SW480 (cell line): ENCODE measurements around the gene TRAP1.

Source experiments
- DNase-seq: peaks from one replicate; pipeline ENCODE4 v3.0.0-alpha.2; 2016; ENCODE audit warnings: low spot score

The TRAP1 gene

GRCh38 chr16:3650631-3651265 lies 66.6 kb downstream of the TRAP1 start:
- no peak for DNase-seq

- DNase-seq: peak; percentile 85
Observed at GRCh38 chr16:3646348-3646920, 70.9 kb downstream of the TRAP1 start.

DNA sequence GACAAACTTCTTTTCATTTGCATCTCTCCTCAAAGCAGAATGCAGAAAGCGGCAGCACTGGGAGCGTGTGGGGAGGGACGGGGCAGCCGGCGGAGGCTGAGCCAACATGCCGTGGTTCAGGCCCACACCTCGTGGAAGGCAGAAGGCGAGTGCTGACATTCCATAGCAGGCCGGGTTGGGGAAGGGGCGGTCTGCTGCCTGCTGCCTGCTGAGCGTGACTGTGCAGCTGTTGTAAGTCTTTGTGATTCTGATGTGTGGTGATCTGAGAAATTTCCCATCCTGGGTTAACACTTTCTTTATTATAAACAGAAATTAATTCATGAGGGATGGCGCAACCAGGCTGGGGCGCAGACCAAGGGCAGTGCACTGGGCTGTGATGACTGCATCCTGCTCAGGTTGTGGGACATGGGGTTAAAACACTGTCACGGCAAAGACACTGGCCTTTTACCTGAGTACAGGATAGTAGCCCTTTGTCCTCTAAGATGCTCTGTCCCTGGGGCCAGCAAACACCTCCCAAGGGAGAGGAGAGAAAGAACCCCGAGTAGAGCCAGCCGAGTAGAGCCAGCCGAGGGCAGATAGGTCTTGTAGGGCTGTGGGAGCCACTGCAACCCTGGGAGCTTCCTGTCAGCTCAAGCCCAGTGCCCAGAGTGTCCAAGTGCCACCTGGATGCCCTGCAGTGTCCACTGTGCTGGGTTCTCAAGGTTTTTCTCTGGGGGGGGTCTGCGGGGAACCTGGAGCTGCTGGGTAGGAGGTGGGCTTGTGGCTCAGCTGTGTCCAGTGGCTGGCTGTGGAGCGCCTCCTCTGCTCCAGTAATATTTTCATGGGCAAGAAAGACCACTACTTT lies 71.6 kb downstream of the TRAP1 start:
- DNase-seq: peak; percentile 21

- DNase-seq: no peak
Observed at GRCh38 chr16:3645108-3645503, 72.2 kb downstream of the TRAP1 start.

DNA sequence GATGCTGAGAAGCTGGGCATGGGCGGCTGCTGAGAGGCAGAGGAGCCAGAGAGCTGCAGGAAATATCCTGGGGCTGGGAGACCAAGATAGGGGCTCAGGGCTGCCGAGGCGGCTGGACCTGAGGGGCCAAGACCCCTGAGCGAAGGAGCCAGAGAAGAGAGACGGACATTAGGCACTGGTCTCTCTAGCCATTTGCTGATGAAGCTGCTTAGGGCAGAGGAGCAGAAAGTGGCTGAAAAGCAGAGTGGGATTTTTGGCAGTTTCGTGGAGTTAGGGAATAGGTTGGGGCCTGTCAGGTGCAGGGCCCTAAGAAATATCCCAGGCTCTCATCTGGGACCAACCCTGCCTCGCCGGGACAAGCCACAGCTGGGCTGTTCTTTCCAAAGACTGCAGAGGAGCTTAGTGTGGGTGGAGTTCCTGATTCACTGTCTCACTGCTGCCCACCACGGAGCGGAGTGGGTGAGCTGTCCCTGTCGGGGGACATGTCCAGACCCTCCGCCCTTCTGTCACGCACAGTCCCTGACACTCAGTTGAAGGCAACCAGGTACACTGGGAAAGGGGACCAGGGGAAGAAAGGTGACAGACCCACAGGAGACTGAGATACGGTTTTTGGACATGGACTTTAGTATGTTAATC lies 74.1 kb downstream of the TRAP1 start:
- no peak for DNase-seq

GRCh38 chr16:3642397-3643094 lies 74.8 kb downstream of the TRAP1 start:
- peak; percentile 59 for DNase-seq

GRCh38 chr16:3641801-3642396 lies 75.4 kb downstream of the TRAP1 start:
- no peak for DNase-seq

DNA sequence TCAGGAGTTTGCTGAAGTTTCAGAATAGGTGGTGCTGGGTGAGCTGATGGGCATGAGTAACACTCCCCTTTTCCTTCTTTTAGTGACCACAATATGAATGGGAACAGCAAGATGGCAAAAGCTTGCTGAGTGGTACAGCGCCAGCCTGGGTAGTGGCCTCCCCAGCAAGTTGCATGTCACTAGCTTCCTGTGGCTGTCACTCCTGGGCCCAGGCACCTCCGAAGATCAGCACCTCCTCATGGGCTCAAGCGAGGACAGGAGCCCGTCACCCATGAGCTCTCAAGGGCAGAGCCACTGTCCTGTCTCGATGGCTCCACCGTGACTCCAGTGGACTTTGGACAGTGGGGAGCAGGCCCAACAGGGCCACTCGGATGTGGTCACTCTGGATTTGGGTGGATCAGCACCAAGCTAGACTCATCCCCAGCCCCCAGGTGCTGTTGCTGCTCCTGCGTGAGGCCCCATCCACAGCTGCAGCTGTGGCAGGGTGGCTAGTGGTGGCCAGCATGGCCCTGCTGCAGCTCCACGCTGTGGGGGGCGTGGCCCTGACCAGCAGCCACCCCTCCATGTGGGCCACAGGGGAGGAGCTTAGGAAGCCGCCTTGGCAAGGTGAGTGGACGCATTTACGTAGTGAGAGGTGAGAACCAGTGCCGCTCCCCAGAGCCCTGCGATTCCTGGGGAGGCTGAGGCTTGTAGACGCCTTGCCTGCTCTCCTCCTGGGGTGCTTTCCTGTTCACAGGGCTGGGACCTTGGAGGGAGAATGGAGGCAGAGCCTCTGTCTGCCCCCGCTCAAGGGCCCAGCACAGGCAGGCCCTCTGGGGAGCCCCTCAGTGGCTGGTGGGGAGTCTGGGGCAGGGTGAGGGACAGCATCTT lies 76.5 kb downstream of the TRAP1 start:
- DNase-seq: no peak

GRCh38 chr16:3640207-3640606 lies 77.1 kb downstream of the TRAP1 start:
- DNase-seq: no peak

DNA sequence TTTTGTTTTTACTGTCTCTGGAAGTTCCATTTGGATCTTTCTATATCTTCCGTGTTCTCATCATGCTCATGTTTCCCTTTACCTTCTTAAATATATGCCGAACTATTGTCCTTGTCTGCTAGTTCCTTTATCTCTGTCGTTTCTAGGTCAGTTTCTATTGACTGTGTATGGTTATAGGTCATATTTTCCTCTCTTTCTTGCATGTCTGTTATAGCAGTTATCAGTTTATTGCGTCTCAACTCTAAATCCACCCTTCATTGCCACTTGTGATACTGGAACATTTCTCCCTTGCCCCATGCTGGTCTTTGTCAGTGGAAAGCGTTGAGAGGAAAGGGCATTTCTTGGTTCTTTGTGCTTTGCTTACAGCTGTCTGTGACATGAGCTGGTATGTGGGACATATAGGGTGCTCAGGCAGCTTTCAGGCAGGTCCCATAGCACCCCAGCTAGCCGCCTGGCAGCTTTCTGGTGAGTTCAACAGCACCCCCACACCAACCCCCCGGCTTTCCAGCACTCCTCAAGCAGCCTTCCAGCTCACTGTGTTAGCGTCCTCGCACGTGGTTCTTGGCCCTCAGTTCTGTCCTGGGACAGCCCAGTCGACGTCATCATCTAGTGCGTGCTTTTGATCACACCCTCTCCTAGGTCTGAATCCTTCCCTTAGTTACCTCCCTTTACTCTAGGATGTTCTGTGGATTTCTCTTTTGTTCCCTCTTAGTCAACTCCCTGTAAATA lies 78.2 kb downstream of the TRAP1 start:
- no peak for DNase-seq

DNA sequence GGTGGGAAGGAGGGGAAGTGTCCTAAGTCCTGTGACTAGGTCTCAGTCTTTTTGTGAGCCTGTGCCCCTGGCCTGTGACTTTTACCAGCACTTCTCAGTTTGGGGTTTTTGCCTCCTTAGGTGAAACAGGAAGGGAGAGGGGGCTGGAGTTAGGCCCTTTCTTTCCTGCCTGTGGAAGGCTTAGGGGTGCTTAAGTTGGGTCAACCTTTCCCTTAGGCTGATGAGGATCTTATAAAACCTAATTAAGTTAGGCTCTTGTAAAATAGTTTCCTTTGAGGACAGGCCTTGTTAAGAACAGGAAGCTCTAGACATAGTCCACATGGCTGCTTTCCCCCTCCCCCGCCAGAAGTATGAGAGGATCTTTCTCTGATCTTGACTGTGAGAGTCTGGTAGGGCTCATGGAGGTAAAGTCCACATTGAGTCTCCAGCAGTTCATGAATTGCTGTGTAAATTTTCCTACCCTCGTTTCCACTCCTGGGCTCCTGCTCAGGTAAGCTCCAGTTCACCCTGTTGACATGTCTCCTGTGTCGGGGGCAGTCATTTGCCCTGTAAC lies 79.9 kb downstream of the TRAP1 start:
- no peak for DNase-seq

GRCh38 chr16:3625911-3626732 lies 91.2 kb downstream of the TRAP1 start:
- DNase-seq: peak; percentile 17

- DNase-seq: no peak
Observed at GRCh38 chr16:3625331-3625730, 92.0 kb downstream of the TRAP1 start.

DNA sequence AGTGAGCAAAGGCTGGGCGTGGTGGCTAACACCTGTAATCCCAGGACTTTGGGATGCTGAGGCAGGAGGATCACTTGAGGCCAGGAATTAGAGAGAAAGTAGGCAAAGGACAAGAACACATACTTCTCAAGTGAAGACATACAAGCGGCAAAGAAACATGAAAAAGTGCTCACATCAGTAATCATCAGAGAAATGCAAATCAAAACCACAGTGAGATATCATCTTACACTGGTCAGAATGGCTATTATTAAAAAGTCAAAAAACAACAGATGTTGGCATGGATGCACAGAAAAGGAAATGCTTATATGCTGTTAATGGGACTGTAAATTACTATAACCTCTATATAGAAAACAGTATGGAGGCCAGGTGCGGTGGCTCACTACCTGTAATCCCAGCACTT lies 93.7 kb downstream of the TRAP1 start:
- no peak for DNase-seq

- DNase-seq: peak; percentile 14
Observed at GRCh38 chr16:3618769-3619141, 98.6 kb downstream of the TRAP1 start.

DNA sequence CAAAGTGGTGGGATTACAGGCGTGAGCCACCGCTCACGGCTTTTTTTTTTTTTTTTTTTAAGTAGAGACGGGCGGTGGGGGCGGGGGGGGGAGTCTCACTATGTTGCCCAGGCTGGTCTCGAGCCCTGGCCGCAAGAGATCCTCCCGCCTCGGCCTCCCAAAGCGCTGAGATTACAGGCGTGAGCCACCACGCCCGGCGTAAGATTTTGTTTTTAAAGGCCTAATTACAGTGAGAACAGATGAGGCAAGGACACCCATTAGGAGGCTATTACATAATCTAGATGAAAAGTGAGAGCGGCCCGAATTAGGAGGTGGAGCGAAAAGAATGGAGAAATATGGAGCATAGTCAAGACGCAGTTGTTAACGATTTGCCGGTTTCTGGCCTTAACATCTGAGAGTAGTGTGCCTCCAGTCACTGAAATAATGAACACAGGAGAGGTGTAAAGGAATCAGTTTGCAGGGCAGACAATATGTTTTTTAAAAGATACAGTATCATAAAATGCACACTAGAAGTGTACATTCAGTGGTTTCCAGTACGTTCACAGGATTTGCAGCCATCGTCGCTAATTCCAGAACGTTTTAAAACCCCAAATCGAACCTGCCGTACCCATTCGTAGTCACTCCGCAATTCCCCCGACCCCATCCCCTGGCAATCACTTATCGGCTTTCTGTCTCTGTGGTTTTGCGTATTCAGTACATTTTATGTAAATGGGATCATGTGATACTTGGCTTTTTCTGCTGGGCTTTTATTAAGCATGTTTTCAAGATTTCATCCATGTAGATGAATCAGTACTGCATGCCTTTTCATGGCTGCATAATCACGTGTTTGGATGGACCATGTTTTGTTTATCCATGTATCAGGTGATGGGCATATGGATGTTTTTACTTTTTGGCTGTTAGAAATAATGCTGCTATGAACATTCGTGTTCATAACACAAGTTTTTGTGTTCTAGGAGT lies 104.5 kb downstream of the TRAP1 start:
- DNase-seq: no peak

GRCh38 chr16:3611146-3611975 lies 106.0 kb downstream of the TRAP1 start, which contains the start of gene SLX4:
Gene SLX4, minus strand, starts transcription at chr16:3611606. Its CDS starts 2,642 bp downstream, at chr16:3608964.
- peak; percentile 85 for DNase-seq
